NT2/D1 (cell line): ENCODE results near the gene NCF2.

Source experiments
- SUZ12 ChIP-seq: IDR thresholded peaks from 2 replicates; pipeline ENCODE4 v1.6.1; 2011; ENCODE audit not compliant: insufficient read length, insufficient read depth; ENCODE audit errors: extremely low read depth
- ZNF274 ChIP-seq: IDR thresholded peaks from 2 replicates; pipeline ENCODE4 v1.6.1; 2011; ENCODE audit warnings: mild to moderate bottlenecking, low read depth, low read length

GRCh38 chr1:183585038-183585437 is 5.2 kb downstream of the NCF2 start:
- no peak for TF ChIP-seq ZNF274
- no peak for TF ChIP-seq SUZ12
